ENCODE measurements around the gene GAS5. TPM values are rescaled to one million over a fixed set of nuclear protein-coding genes. Genes with fewer than 3 reads are reported as not detected.

The GAS5 gene
- total RNA-seq, 1 experiment from 2014 or later = 798 TPM

- no peak for TF ChIP-seq REST (IDR thresholded peaks at IDR 0.05; ENCODE audit: low read depth)
- TF ChIP-seq SRF (IDR thresholded peaks at IDR 0.05; ENCODE audit: low read depth) = no peak; the same call in 1 of the 2 replicates
- TF ChIP-seq YY1 (IDR thresholded peaks at IDR 0.05; ENCODE audit: extremely low read depth, insufficient replicate concordance, low read depth, low read length) = no peak
- TF ChIP-seq CEBPB (IDR thresholded peaks at IDR 0.05; ENCODE audit: low read depth) = no peak
- no peak for TF ChIP-seq CBX3 (IDR thresholded peaks at IDR 0.05; ENCODE audit: low read depth)
- no peak for TF ChIP-seq EZH2phosphoT487 (IDR thresholded peaks at IDR 0.05; ENCODE audit: borderline replicate concordance)
- TF ChIP-seq POLR2AphosphoS5 (IDR thresholded peaks at IDR 0.05; ENCODE audit: low read depth, low read length) = peak; percentile 88
- TF ChIP-seq ATF3 (IDR thresholded peaks at IDR 0.05) = no peak
- TF ChIP-seq CTCF (IDR thresholded peaks at IDR 0.05 in 2 of 3, conservative IDR thresholded peaks at IDR 0.05 in 1 of 3; ENCODE audit: borderline replicate concordance in 1 of 3, insufficient read depth in 1 of 3, low read depth in 2 of 3, low read length in 2 of 3) = no peak
- TF ChIP-seq ELF1 (IDR thresholded peaks at IDR 0.05; ENCODE audit: borderline replicate concordance, low read depth) = no peak
- 0 out of 2 replicates have a peak, but pooled peaks have one; percentile 7 for TF ChIP-seq SIN3A (IDR thresholded peaks at IDR 0.05; ENCODE audit: low read depth)
- TF ChIP-seq ZFX (IDR thresholded peaks at IDR 0.05) = no peak
Observed at GRCh38 chr1:173863224-173864161, 4.3 kb downstream of the GAS5 start (continued).

All from HCT116 (cell line).